C4-2B (cell line): ENCODE results near the gene EMILIN2.

Experiments
- CTCF ChIP-seq: fragments of 450-650 bp; conservative IDR thresholded peaks from 2 replicates; pipeline ENCODE4 v1.5.1; 2017; ENCODE audit warnings: mild to moderate bottlenecking
- ZFX ChIP-seq: fragments of 450-650 bp; IDR thresholded peaks from 2 replicates; pipeline ENCODE4 v1.6.1; 2017

- TF ChIP-seq CTCF (no peak), ZFX (no peak)
Observed at GRCh38 chr18:2926528-2926927, 79.7 kb downstream of the EMILIN2 start.
